GM19397 (cell line): ENCODE data around the gene KDM5A.

Source experiments
- ATAC-seq: cut with Tn5 transposase; IDR thresholded peaks from one replicate; pipeline ENCODE4 v1.9.1; 2021; ENCODE audit warnings: mild to moderate bottlenecking, moderate library complexity; ENCODE audit not compliant: unreplicated experiment

The KDM5A gene

DNA sequence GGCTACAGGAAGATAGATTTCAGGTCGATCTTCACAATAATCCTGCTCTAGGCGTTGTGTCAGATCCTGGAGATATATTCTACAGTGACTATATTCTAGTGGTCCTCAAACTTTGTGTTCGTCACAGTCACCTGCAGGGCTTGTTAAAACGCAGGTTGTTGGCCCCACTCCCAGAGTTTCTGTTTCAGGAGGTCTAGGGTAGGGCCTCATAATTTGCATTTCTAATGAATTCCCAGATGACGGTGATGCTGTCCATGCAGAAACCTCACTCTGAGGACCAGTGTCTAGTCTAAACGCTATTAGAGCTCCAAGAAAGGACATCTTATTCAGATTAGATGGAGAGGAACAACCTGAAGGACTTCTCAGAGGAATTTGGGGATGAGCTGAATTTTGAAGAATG lies 113.3 kb downstream of the KDM5A start:
- ATAC-seq = no peak

DNA sequence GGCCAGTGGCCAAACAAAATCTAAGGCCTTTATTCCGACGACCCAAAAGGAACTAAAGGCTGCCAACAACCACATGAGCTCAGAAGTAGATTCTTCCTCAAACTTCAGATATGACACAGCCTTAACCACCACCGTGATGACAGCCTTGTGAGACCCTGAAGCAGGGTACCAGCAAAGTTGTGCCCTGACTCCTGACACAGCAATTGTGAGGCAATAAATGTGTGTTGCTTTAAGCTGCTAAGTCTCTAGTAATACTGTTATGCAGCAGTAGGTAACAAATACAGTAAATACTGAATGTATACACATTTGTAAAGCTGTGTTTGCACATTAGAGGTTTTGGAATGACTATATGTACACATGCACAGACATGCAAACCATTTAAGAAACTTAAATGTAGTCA lies 115.7 kb downstream of the KDM5A start:
- no peak for ATAC-seq

DNA sequence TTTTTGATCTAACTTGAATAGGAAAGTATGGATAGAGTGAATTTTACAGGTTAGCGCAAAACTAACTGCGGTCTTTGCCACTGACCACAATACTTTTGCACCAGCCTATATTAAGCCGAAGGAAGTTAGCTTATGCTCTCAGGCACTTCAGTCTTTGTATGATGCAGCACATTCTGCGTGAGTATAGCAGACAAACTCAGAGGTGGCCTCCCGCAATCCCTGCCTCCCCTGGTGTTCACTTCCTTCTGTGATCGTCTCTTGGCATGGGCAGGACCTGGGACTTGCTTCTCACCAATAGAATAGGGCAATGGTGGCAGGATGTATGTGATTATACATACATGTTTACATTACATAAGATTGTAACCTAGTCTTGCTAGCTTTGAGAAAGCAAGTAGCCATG lies 116.2 kb downstream of the KDM5A start:
- ATAC-seq = no peak

DNA sequence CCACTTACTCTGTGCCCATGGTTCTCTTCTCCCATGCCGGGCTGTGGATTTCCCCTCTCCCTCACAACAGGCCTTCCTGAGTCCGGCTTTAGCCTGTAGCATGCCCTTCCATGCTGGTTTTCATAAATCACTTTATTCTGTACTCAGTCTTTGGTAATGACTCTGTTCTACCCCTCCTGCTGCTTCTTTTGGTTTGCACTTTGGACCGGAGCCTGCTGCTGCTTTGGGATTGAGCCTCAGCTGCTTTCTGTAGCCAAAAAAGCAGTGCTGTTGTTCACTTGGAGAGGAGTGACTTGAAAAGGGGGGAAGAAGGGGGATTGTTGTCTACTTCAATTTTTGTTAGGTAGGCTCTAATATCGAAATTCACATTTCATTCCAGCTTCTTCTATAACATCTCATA lies 118.0 kb downstream of the KDM5A start:
- no peak for ATAC-seq

DNA sequence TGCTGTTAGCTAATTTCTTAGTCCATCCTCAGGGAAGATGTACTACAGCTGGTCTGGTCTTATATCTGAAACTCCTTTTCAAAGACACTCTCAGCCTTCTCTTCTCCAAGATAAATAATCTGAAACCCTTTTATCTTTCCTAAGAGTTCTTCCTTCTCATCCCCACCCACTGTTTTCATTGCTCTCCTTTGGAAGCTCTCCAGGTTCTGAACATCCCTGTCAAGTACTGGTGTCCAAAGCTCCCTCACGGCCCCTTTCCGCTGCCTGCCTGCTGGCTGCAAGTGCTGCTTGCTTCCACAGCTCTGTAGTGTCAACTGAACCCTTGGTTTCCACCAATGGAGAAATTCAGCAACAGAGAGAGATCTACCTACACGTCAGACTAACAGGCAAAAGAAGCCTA lies 119.9 kb downstream of the KDM5A start:
- no peak for ATAC-seq

DNA sequence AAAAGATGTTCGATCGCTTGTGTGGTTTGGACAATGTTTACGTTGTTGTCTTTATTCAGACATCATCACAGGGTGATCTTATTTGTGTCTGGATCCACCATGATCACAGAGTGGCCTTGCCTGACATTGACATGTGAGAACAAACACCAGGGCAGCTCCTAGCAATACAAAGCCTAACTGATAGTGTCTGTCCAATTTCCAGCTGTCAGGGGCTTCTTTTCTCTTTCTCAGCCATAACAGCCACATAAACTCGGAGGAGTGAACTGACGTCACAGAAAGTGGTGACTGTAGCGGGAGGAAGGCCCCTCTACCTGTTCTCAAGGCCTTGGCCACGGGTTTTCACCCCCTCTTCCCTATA lies 120.7 kb downstream of the KDM5A start:
- ATAC-seq = no peak

DNA sequence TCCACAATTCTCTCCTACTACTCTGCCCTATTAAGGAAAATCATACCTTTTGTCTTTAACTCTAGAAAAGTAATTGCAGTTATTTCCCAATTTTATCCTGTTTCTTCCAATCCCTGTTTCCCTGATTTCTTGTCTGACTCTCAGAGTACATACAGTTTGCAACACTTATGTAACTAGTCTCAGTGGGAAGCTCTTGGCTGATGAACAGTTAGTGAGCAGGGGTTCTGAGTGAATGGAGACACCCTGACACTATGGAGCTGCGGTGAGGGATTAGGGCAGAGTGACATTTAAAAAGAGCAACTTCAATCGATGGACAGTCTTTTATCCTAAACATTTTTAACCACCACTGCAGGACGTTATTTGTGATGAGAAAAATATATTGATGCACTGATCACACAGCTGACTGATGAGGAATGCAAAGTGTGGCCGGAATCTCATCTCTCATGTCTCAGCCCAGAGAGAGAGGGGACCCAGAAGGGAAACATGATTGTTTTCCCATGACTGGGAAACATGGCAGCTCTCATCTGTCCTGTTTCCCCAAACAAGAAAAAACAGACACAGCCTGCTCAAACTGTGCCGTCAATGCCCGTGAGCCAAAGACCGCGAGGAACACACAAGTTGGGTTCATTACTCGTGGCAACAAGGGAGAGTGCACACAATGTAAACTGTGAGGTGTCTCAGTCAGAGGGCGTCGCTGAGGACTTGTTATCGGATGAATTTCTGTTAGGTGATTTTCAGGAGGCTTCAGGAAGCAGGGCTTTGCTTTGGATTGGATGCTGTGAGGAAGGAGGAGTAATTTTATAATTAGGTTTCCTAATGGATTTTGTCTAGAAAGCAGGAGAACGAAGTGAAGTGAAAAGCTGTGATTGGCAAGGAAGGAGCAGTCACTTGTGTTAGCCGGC lies 121.3 kb downstream of the KDM5A start:
- ATAC-seq = no peak

DNA sequence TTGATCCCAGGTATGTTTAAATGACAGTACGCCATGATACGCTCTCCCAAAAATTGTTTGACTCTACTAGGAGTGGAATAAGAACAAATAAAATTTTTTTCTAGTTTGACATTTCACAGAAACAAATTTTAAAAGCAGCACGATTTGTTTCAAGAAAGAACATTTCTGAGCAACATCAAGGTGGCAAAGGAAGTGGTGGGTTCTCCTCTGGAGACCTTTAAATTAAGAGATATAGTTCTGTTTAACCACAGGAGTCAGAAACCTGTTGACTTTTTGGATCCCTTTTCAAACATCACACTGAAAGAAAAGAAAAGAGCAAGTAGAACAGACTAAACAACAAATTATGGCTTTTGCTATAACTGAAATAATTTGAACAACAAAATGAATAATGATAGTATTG lies 124.0 kb downstream of the KDM5A start:
- ATAC-seq = no peak

DNA sequence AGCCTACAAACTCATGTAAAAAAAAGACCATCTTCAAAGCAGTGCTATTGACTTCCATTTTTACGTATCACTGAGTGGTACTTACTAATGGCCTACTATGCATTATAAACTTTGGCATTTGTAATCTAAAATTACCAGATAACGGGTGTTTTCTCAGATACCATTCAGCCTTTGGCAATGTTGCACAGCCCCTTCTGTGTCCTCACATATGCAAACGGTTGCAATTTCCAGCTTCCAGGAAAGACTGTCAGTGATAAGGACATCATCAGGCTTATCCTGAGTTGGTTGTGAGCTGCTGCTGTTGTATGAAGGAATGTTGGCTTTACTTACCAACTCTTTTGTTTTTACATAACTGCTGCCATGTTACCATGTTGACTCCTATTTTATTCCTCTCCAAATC lies 124.9 kb downstream of the KDM5A start:
- ATAC-seq = no peak

DNA sequence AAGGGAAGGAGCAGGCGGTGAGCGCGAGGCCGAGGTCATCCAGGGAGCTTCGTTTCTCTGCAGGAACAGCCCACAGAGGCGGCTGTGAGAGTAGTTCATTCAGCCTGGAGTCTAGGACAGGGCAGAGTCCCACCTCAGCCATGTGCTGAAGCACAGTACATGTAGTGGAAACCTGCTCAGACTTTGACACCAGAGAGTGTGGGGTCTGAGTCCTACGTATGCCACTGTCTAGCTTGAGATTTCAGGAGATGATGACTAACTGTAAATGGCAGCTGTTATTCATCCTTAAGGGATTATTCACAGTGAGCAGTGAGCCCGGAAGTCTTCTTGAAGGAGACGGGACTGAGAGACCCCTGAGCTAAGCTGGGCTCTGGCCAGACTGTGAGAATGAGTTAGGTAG lies 125.5 kb downstream of the KDM5A start:
- ATAC-seq = no peak

DNA sequence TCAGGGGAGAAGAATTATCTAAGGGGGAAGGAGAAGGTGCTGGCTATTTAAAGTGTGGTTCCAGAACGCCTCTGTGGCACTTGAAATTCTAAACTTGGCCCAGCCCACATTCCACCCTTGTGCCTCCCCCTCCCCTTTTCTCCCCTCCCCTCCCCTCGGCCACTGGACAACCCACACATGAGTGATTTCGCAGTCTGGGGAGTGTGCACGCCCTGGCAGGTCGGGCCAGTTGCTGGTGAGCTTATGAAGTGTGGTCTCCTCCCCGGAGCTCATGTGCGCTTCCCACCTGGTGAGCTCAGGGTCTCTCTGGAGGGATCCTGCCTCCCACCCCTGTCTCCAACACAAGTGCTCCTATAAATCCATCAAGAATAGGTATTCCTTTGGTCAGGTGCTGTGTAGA lies 126.3 kb downstream of the KDM5A start, which contains the start of gene SLC6A13:
SLC6A13 (minus strand) TSS at position 20 of the 400 bp plus-strand sequence. CDS start 2,784 bp downstream, outside the sequence.
- no peak for ATAC-seq

DNA sequence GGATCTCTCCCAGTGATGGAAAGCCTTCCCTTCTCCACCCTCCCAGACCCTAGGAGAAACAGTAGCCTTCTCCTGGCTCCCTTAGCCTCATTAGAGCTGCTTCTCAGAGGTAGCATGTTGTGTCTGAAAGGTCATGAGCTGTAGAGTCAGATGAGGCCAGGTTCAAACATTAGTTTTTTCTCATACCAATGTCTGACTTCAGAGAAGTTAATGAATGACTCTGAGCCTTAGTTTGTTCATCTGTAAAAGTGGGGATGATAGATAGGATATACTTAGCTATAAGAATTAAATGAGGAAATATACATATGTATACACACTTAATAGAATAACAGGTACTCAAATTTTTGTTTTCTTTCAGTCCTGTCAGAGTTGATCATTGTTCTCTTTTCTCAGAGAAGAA lies 127.0 kb downstream of the KDM5A start:
- ATAC-seq = no peak

DNA sequence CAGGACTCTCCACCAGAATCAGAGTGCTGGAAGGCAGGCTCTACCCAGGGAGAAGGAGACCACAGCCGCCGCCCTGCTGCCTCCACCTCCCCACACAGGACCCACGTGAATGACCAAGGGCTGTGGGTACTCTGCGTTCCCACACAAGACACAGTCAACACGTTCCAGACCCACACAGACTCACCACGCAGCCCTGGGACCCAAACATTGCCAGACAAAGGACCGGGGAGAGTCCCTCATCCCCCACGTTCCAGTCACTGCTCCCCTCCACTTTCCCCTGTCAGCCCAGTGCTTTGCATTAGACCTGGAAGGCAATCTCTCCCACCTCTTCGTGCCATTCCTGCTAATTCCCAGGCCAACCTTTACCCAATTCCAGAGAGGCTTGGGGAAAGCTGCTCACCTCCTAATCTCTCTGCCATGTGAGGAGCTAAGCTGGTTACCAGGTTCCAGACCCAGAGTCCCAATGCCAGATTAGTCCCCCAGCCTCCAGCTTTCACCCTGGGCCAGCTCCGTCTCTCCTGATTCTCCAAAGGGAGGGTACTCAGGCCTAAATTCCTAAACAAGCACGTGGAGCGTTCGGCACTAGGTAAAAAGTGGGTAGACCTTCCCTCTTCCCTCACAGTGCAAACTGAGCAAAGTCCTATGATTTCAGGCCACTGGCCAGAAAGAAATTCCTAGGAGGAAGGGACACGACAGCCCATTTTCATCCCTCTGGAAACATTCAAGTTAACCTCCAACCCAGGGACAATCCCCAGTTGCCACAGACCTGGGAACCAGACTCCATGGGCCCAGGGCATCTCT lies 131.4 kb downstream of the KDM5A start:
- ATAC-seq = no peak

DNA sequence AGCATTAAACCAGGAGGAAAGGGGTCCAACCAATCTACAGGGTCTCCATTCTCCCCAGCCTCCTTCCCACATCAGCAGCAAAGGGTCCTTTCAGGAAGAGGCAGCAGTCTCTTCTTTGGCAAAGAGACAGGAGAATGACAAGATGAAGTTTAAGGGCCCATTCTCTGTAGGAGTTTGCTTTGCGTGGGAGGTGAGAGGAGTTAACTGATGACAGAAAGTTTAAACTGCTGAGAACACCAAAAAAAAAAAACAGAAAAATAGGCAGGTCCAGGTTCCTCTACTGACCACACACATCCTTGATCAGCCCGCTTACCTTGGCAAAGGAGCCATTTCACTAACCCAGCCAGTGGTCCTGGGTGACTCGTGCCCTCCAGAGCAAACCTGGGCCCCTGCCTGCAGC lies 132.2 kb downstream of the KDM5A start:
- ATAC-seq = no peak

DNA sequence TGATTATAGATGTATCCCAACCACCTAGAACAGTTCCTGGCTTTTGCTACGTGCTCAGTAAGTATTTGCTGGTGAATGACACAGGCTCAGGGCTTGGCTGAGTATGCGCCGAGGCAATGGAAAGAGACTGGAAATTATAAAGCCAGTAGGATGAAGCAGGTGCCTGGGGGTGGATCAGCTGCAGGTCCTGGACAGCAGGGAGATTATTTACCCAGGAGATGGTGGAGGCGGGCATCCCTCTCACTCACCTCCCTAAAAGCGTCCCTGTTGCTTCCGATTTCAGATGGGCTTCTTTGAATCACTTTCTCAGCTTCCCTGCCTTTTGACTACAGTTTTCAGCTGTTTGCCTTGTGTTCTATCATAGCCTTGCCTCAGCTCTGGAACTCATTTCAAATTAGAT lies 132.9 kb downstream of the KDM5A start:
- ATAC-seq = no peak

DNA sequence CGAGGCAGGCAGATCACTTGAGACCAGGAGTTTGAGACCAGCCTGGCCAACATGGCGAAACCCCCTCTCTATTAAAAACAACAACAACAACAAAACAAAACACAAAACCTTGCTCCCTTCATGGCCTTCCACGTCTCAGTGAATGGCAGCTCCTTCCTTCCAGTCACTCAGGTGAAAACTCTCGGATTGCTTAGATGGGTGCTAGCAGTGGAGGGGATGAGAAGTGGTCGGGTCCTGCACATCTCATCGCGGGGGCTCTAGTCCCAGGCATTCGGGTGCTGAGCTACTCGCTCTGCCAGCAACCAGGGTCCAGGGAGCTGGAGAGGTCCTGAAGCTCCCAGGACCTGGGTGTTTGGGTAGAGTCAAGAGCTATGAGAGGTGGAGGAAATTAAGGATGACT lies 134.2 kb downstream of the KDM5A start:
- ATAC-seq = no peak

DNA sequence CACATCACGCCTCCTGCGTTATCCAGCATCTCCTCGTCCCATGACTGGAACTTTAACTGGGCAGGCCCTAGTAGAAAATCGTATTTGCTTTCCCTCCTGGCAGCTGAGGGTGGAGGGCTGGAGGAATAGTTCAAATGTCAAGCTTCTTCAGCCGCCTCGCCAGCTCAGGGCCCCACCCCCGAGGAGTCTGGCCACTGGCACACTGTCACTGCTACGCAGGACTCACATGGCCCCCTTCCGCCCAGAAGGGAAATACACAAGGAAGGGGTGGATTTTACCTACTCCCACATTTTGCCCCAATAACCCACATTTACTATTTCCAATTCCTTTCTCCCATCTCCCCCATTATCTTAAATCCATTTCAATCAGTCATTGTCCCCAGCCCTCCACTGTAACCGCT lies 135.1 kb downstream of the KDM5A start:
- ATAC-seq = no peak

DNA sequence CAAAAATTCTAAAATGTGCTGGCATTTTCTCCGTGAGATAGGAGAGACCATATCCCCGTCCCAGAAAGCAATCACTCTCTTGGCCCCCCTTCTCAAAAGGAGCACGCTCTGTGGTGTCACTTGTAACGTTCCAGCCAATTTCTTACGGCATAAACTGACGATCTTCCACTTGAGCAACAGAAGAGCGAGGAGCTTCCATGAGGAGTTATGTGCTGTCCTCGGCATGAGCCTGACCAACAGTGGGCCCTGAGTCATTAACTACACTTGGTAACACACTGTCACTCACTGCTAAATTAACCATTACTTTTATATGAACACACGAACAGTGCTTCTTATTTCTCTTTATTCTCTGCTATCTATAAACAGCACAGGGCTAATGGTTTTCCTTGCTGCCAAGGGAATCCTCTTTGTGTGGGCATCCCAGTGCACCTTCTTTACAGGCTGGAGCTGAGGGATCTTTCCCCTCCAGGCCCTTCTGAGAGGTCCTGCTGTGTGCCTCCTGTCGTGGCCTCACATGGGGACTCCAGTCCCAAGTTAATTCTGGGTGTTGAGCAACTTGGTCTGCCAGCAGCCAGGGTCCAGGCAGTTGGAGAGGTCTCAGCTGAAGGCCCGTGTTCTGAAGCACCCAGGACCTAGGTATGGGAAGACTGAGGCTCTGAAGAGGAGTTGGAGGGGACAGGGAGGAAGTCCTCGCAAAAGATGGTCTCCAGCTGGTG lies 135.8 kb downstream of the KDM5A start:
- no peak for ATAC-seq

DNA sequence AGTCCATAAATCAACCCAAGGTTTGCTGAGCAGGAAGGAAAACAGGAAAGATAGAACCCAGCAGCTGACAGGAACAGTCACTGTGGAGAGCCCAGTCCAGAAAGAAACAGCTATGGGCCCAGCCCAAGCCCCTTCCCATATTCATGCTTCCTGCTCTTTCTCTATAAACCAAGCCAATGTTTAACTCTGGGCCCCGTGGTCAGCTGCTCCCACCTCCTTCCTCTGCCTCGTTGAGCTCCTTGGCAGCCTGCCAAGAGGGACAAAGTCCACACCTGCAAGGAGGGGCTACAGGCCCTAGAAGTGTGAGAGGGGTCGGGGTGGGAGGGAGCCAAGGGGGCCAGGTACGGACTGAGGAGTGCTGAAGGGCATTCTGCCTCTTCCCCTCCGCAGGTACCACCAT lies 136.5 kb downstream of the KDM5A start:
- ATAC-seq = no peak

DNA sequence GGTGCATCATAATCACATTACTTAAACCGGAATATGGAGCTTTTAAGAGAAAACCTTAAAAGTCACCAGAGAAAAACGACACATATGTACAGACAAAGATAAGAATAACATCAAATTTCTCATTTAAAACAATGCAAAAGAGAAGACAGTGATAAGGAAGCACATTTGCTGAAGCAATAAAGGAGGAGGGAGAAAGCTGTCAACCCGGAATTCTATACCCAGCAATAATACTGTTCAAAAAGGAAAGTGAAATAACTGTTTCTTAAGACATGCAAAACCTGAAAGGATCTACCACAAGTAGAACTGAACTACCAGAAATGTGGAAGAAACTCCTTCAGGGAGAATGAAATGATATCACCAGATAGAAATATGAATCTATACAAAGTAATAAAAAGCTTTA lies 141.8 kb downstream of the KDM5A start:
- ATAC-seq = no peak

DNA sequence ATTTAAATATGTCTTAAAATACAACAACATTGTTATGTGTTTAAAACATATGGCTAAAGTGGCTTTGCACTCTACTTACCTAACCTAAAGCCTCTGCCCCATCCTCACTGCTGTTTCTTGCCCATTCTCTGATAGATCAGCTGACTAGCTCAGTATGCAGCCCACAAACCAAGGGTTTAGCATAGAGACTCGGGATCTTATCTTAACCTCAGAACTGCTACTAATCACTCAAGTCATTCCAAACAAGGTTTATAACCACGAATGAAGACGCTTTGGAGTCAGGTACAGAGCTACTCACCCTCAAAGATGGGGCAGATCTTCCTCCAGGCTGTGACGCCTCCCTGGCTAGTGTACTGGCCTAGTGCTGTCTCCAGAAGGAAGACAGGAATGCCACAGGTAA lies 145.7 kb downstream of the KDM5A start:
- ATAC-seq = no peak

DNA sequence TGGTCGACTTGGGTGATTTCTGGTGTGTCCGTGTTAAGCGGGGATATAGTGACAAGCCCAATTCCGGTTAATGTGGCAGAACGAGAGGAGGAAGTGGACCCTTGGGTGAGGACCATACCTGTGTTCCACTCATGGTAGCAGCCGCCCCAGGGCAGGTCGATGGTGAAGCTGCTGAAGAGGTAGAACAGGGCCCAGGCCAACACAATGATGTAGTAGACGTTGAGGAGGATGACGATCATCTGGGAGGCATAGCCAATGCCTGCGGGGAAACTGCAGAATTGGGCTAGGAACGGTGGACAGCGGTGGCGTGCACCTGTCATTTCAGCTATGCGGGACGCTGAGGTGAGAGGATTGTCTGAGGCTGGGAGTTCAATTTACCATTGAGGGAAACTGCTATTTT lies 146.6 kb downstream of the KDM5A start:
- no peak for ATAC-seq
